CD4-positive, alpha-beta memory T cell (primary cell): Measurements from ENCODE around the gene ENGASE. TPM values are rescaled to one million over a fixed set of nuclear protein-coding genes. Genes with fewer than 3 reads are reported as not detected.
A peak's percentile ranks its signal among the peaks of the same experiment; 100 is the strongest.

Experiments used
- CTCF ChIA-PET: fragments of 350-600 bp; sonication (Branson Sonifier 250); formaldehyde crosslinking; loops from one replicate; lab custom pipeline; 2021; ENCODE audit warnings: inconsistent platforms; ENCODE audit not compliant: partially characterized antibody; lab: Charles Lee
- POLR2A ChIA-PET: fragments of 350-600 bp; sonication (Branson Sonifier 250); formaldehyde crosslinking; loops from one replicate; lab custom pipeline; 2021; ENCODE audit not compliant: partially characterized antibody; lab: Charles Lee
- DNase-seq, 5 donors: peaks; one replicate each; pipeline versions ENCODE4 v3.0.0 to v3.0.0-alpha.2; 2020 to 2022; ENCODE audit warnings: mixed read lengths in 1 of 5
- H3K27ac ChIP-seq: one replicate; pipeline ENCODE4 v1.7.0; 2013; ENCODE audit warnings: low read depth, low read length
- H3K27me3 ChIP-seq: 2 replicates; pipeline ENCODE4 v1.7.0; 2013; ENCODE audit warnings: mild to moderate bottlenecking, low read length, moderate library complexity; ENCODE audit not compliant: insufficient read depth
- H3K36me3 ChIP-seq: 2 replicates; pipeline ENCODE4 v1.7.0; 2013; ENCODE audit warnings: mild to moderate bottlenecking, low read length, moderate library complexity; ENCODE audit not compliant: insufficient read depth
- H3K4me1 ChIP-seq: 2 replicates; pipeline ENCODE4 v1.7.0; 2013; ENCODE audit warnings: mild to moderate bottlenecking, low read length, moderate library complexity; ENCODE audit not compliant: insufficient read depth
- H3K4me3 ChIP-seq, 2 donors: one replicate each; pipeline ENCODE4 v1.7.0; 2013; ENCODE audit warnings: low read length in 2 of 2, mild to moderate bottlenecking in 1 of 2
- H3K9me3 ChIP-seq, 2 donors: one replicate each; pipeline ENCODE4 v1.7.0; 2013; ENCODE audit warnings: low read length in 2 of 2, control low read depth in 1 of 2; ENCODE audit not compliant: control insufficient read depth in 1 of 2
- H3K27ac Mint-ChIP-seq, 7 donors: one replicate each; pipeline ENCODE4 v1.8.0; 2020 to 2021; ENCODE audit warnings: mixed read lengths in 7 of 7, mild to moderate bottlenecking in 6 of 7, inconsistent platforms in 3 of 7, moderate library complexity in 3 of 7
- H3K27me3 Mint-ChIP-seq, 2 donors: one replicate each; pipeline ENCODE4 v1.8.0; 2020 to 2021; ENCODE audit warnings: mixed read lengths in 2 of 2
- H3K36me3 Mint-ChIP-seq, 2 donors: one replicate each; pipeline ENCODE4 v1.8.0; 2020 to 2021; ENCODE audit warnings: mixed read lengths in 2 of 2, inconsistent platforms in 1 of 2, mild to moderate bottlenecking in 1 of 2
- H3K4me1 Mint-ChIP-seq, 4 donors: one replicate each; pipeline ENCODE4 v1.8.0; 2020 to 2021; ENCODE audit warnings: mixed read lengths in 4 of 4, mild to moderate bottlenecking in 1 of 4
- H3K4me3 Mint-ChIP-seq, 8 donors: one replicate each; pipeline ENCODE4 v1.8.0; 2020 to 2021; ENCODE audit warnings: mixed read lengths in 8 of 8, mild to moderate bottlenecking in 7 of 8, moderate library complexity in 6 of 8, inconsistent platforms in 3 of 8
- H3K9me3 Mint-ChIP-seq, 8 donors: one replicate each; pipeline ENCODE4 v1.8.0; 2020 to 2021; ENCODE audit warnings: mixed read lengths in 8 of 8, mild to moderate bottlenecking in 5 of 8, inconsistent platforms in 3 of 8, moderate library complexity in 1 of 8
- intact Hi-C: fragments of 100-400 bp; cut with micrococcal nuclease; formaldehyde crosslinking; loops from one replicate; pipeline ENCODE4 v1.15.1; 2023
- polyA plus RNA-seq, 2 donors: library from polyadenylated mRNA; unstranded; fragments of 300-500 nt; fragmentation: Illumina TruSeq; gene quantifications; one replicate each; pipeline ENCODE4 v1.2.3, GENCODE V29; 2021
- total RNA-seq, 2 experiments: library from RNA; stranded (reverse); gene quantifications; one replicate each; pipeline ENCODE4 v1.2.3, GENCODE V29; 2021

ENGASE gene
- total and polyA plus RNA-seq, 4 experiments from 2014 or later: 2.7 to 150 (median 75.8) TPM

- Mint-ChIP-seq H3K4me1 (peaks cover 6 to 23% (median 14%) of the 10 kb centered on the region in 4 donors), H3K9me3 (peaks cover 0 to 2% (median 0%) of the 10 kb centered on the region in 8 donors), H3K4me3 (no peak overlapping the region), H3K27ac (peak overlapping the region in 1 of 7 donors; percentile 8), H3K27me3 (no peaks in the 10 kb centered on the region), H3K36me3 (peaks cover 27 to 55% of the 10 kb centered on the region in 2 donors)
- intact Hi-C loops: no loop called here
- no peak overlapping the region for H3K4me3 ChIP-seq
- H3K4me1 ChIP-seq: peaks cover 14% of the 10 kb centered on the region
- CTCF ChIA-PET: interaction anchor here (1.0 to 1.7 kb wide), 2 partner anchors 10 to 15 kb away, joined by 3 to 8 read pairs; no protein-coding TSS in a partner anchor
- DNase-seq: no peak
- peaks cover 16% of the 10 kb centered on the region for H3K36me3 ChIP-seq
- H3K27ac ChIP-seq: no peak overlapping the region
- H3K27me3 ChIP-seq: no peaks in the 10 kb centered on the region
- H3K9me3 ChIP-seq: no peaks in the 10 kb centered on the region
- POLR2A ChIA-PET: no interaction called here
These were observed 5.7 kb downstream of the ENGASE start for GRCh38 chr17:79080349-79080748.

- DNase-seq: no peak
- no peaks in the 10 kb centered on the region for H3K9me3 ChIP-seq
- Mint-ChIP-seq H3K36me3 (peaks cover 27 to 51% of the 10 kb centered on the region in 2 donors), H3K9me3 (peaks cover 0 to 2% (median 0%) of the 10 kb centered on the region in 8 donors), H3K27me3 (no peaks in the 10 kb centered on the region), H3K4me1 (peaks cover 1 to 19% (median 9%) of the 10 kb centered on the region in 4 donors), H3K4me3 (no peak overlapping the region), H3K27ac (peak overlapping the region in 2 of 7 donors; percentile 24 to 43)
- H3K27me3 ChIP-seq: no peaks in the 10 kb centered on the region
- no peak overlapping the region for H3K27ac ChIP-seq
- H3K36me3 ChIP-seq: peaks cover 16% of the 10 kb centered on the region
- no peak overlapping the region for H3K4me3 ChIP-seq
- H3K4me1 ChIP-seq: peaks cover 9% of the 10 kb centered on the region
- intact Hi-C loops: no loop called here
- CTCF ChIA-PET: interaction anchor here (1.0 to 2.9 kb wide), 3 partner anchors 11 to 19 kb away, joined by 3 to 16 read pairs (median 8); no protein-coding TSS in a partner anchor
- POLR2A ChIA-PET: no interaction called here
These were observed 6.2 kb downstream of the ENGASE start for GRCh38 chr17:79080761-79081290.

GRCh38 chr17:79081571-79082276, 7.1 kb downstream of the ENGASE start:
- H3K27me3 Mint-ChIP-seq: no peaks in the 10 kb centered on the region
- H3K4me1 Mint-ChIP-seq: peaks cover 0 to 11% (median 5%) of the 10 kb centered on the region in 4 donors
- CTCF ChIA-PET: interaction anchor here (0.7 to 2.9 kb wide), 9 partner anchors 7 to 310 kb away, joined by 3 to 16 read pairs (median 4); partner anchors contain the start of gene ENGASE
- POLR2A ChIA-PET: no interaction called here
- Histone ChIP-seq H3K36me3 (peaks cover 16% of the 10 kb centered on the region), H3K4me1 (no peaks in the 10 kb centered on the region), H3K9me3 (no peaks in the 10 kb centered on the region), H3K27ac (no peak overlapping the region), H3K27me3 (no peaks in the 10 kb centered on the region), H3K4me3 (no peak overlapping the region)
- DNase-seq: no peak
- H3K36me3 Mint-ChIP-seq: peaks cover 27 to 53% of the 10 kb centered on the region in 2 donors
- peaks cover 0 to 2% (median 0%) of the 10 kb centered on the region in 8 donors for H3K9me3 Mint-ChIP-seq
- H3K4me3 Mint-ChIP-seq: no peak overlapping the region
- H3K27ac Mint-ChIP-seq: peak overlapping the region in 2 of 7 donors; percentile 24 to 30
- intact Hi-C loops: loop anchor here (1.0 to 2.0 kb wide), 2 partner anchors 16 to 35 kb away; no protein-coding TSS in a partner anchor

- peak in 4 of 5 donors; percentile 30 to 55 (median 41) for DNase-seq
- Histone ChIP-seq H3K27ac (no peak overlapping the region), H3K27me3 (no peaks in the 10 kb centered on the region), H3K4me1 (no peaks in the 10 kb centered on the region), H3K4me3 (no peak overlapping the region), H3K9me3 (no peaks in the 10 kb centered on the region), H3K36me3 (peaks cover 16% of the 10 kb centered on the region)
- H3K36me3 Mint-ChIP-seq: peaks cover 25 to 51% of the 10 kb centered on the region in 2 donors
- H3K9me3 Mint-ChIP-seq: peaks cover 0 to 2% (median 0%) of the 10 kb centered on the region in 8 donors
- H3K27ac Mint-ChIP-seq: no peak overlapping the region
- intact Hi-C loops: loop anchor here (1.0 to 2.0 kb wide), 2 partner anchors 17 to 36 kb away; no protein-coding TSS in a partner anchor
- POLR2A ChIA-PET: no interaction called here
- H3K4me3 Mint-ChIP-seq: no peak overlapping the region
- H3K27me3 Mint-ChIP-seq: no peaks in the 10 kb centered on the region
- peaks cover 0 to 10% (median 2%) of the 10 kb centered on the region in 4 donors for H3K4me1 Mint-ChIP-seq
- CTCF ChIA-PET: interaction anchor here (0.7 to 2.9 kb wide), 11 partner anchors 8 to 310 kb away, joined by 3 to 16 read pairs (median 4); partner anchors contain the start of gene ENGASE
These were observed 7.9 kb downstream of the ENGASE start for GRCh38 chr17:79082311-79083190.

- Mint-ChIP-seq H3K27ac (no peak overlapping the region), H3K9me3 (peaks cover 0 to 2% (median 0%) of the 10 kb centered on the region in 8 donors)
- CTCF ChIA-PET: interaction anchor here (1.0 to 2.9 kb wide), 10 partner anchors 9 to 65 kb away, joined by 3 to 16 read pairs (median 4); partner anchors contain the start of gene ENGASE
These were observed 8.8 kb downstream of the ENGASE start for GRCh38 chr17:79083191-79083971.

More at GRCh38 chr17:79083191-79083971, 8.8 kb downstream of the ENGASE start:
- H3K27me3 ChIP-seq: no peaks in the 10 kb centered on the region
- H3K4me1 ChIP-seq: no peaks in the 10 kb centered on the region
- no peaks in the 10 kb centered on the region for H3K9me3 ChIP-seq
- Mint-ChIP-seq H3K36me3 (peaks cover 24 to 45% of the 10 kb centered on the region in 2 donors), H3K4me3 (no peak overlapping the region), H3K4me1 (peaks cover 0 to 10% (median 0%) of the 10 kb centered on the region in 4 donors), H3K27me3 (no peaks in the 10 kb centered on the region)
- POLR2A ChIA-PET: no interaction called here
- H3K4me3 ChIP-seq: no peak overlapping the region
- intact Hi-C loops: loop anchor here (2.0 kb wide), 1 partner anchor 37 kb away; no protein-coding TSS in a partner anchor
- no peak for DNase-seq
- H3K36me3 ChIP-seq: peaks cover 16% of the 10 kb centered on the region
- no peak overlapping the region for H3K27ac ChIP-seq
